ENCODE measurements around the gene RETN. TPM values are rescaled to one million over a fixed set of nuclear protein-coding genes. Genes with fewer than 3 reads are reported as not detected.

RETN gene
- total and polyA plus RNA-seq, 2 donors (not counting 3 experiments of a cell fraction or from before 2014, with no cell fraction given) = not detected

GRCh38 chr19:7625763-7626372, 43.0 kb upstream of the RETN start:
- H3K36me3 ChIP-seq (ENCODE audit: control insufficient read depth in 2 of 2, extremely low read depth in 1 of 2, insufficient read depth in 2 of 2, low read length in 2 of 2) = peaks cover 2 to 28% of the 10 kb centered on the region in 2 experiments
- H3K9ac ChIP-seq (replicated peaks; ENCODE audit: extremely low read depth, insufficient read depth, low read length) = no peak overlapping the region
- no peaks in the 10 kb centered on the region for H3K9me3 ChIP-seq (replicated peaks; ENCODE audit: control insufficient read depth, insufficient read depth, low read length)
- no peaks in the 10 kb centered on the region for H3K27me3 ChIP-seq (ENCODE audit: control insufficient read depth in 2 of 2, insufficient read depth in 2 of 2, low read length in 2 of 2)
- H4K20me1 ChIP-seq (replicated peaks; ENCODE audit: control insufficient read depth, extremely low read depth, insufficient read depth, low read length) = no peaks in the 10 kb centered on the region
- TF ChIP-seq MAX (IDR thresholded peaks at IDR 0.05; ENCODE audit: insufficient read depth, insufficient read length) (no peak), CTCF (IDR thresholded peaks at IDR 0.05; ENCODE audit: extremely low read depth in 1 of 2, insufficient read depth in 1 of 2, low read depth in 1 of 2, low read length in 2 of 2) (no peak), MYC (IDR thresholded peaks at IDR 0.05; ENCODE audit: low read depth, low read length) (no peak), GATA2 (IDR thresholded peaks at IDR 0.05; ENCODE audit: insufficient read depth, insufficient read length, low read depth, low read length) (no peak), POLR2AphosphoS5 (IDR thresholded peaks at IDR 0.05; ENCODE audit: insufficient read depth, low read depth, low read length) (no peak), EZH2 (IDR thresholded peaks at IDR 0.05; ENCODE audit: borderline replicate concordance, low read depth, low read length, severe bottlenecking) (no peak), POLR2A (IDR thresholded peaks at IDR 0.05; ENCODE audit: low read depth, low read length) (no peak), FOS (IDR thresholded peaks at IDR 0.05; ENCODE audit: borderline replicate concordance, insufficient read depth, low read length) (no peak)
- DNase-seq (ENCODE audit: low read depth, low spot score) (no peak), FAIRE-seq (no peak)
- BruUV-seq (replicated peaks) = no TSS peak
- dilution Hi-C loops (cut with MboI; ENCODE audit: extremely low pct_ligation_motif_present, low sequenced_read_pairs) = no loop called here
- H2AFZ ChIP-seq (ENCODE audit: low read depth, low read length) = no peak overlapping the region
- no peak overlapping the region for H3K4me2 ChIP-seq (ENCODE audit: insufficient read depth, low read length)
- H3K79me2 ChIP-seq (ENCODE audit: control insufficient read depth, insufficient read depth, low read length) = peaks cover 41% of the 10 kb centered on the region
- H3K9me1 ChIP-seq (replicated peaks; ENCODE audit: control insufficient read depth, extremely low read depth, insufficient read depth, low read length) = no peaks in the 10 kb centered on the region
- CTCF ChIA-PET = interaction anchor here (0.7 kb wide), 2 partner anchors 36 to 57 kb away, joined by 3 read pairs; no protein-coding TSS in a partner anchor
- POLR2A ChIA-PET = no interaction called here
- no peak overlapping the region for H3K27ac ChIP-seq (ENCODE audit: insufficient read depth, low read depth, low read length)
- peaks cover 16% of the 10 kb centered on the region for H3K4me1 ChIP-seq (ENCODE audit: control insufficient read depth, extremely low read depth, insufficient read depth, low read length)
- intact Hi-C loops (cut with micrococcal nuclease) = no loop called here
- no peak overlapping the region for H3K4me3 ChIP-seq (replicated peaks in 1 of 3; ENCODE audit: insufficient read depth in 1 of 3, low read depth in 1 of 3, low read length in 3 of 3)

Data from endothelial cell of umbilical vein (primary cell).